Endothelial cell of umbilical vein (primary cell): Measurements from ENCODE around the gene GPR108. TPM values are rescaled to one million over a fixed set of nuclear protein-coding genes. Genes with fewer than 3 reads are reported as not detected.
A peak's percentile ranks its signal among the peaks of the same experiment; 100 is the strongest.

Experiments
- BruUV-seq: library from RNA; stranded (reverse); fragments of 400-500 nt; replicated peaks from 2 replicates; lab custom pipeline; 2021; lab: Mats Ljungman, UMichigan
- CTCF ChIA-PET: fragments of 300-600, 350-600 bp; sonication (Branson Sonifier 250); formaldehyde crosslinking; loops from one replicate; lab custom pipeline; 2021; ENCODE audit warnings: antibody characterized with exemption, inconsistent platforms; lab: Charles Lee
- POLR2A ChIA-PET: fragments of 300-600, 350-600 bp; sonication (Branson Sonifier 250); formaldehyde crosslinking; loops from one replicate; lab custom pipeline; 2021; ENCODE audit warnings: antibody characterized with exemption, inconsistent platforms; lab: Charles Lee
- DNase-seq: peaks from one replicate; pipeline ENCODE4 v3.0.0-alpha.2; 2011; ENCODE audit warnings: low read depth, low spot score
- FAIRE-seq: peaks from 2 replicates; lab custom pipeline; 2011; peaks lifted over from hg19 to GRCh38; lab: Jason Lieb, UNC
- H2AFZ ChIP-seq: 2 replicates; pipeline ENCODE4 v1.6.0; 2012; ENCODE audit warnings: low read depth, low read length, control low read depth, inconsistent platforms
- H3K27ac ChIP-seq: 2 replicates; pipeline ENCODE4 v1.5.1; 2011; ENCODE audit warnings: low read depth, mild to moderate bottlenecking, control low read depth, low read length, moderate library complexity; ENCODE audit not compliant: insufficient read depth
- H3K27me3 ChIP-seq, 2 experiments: 2 replicates each; pipeline versions ENCODE4 v1.6.0 to v1.6.1; 2011; ENCODE audit warnings: low read length in 2 of 2, mixed read lengths in 1 of 2; ENCODE audit not compliant: control insufficient read depth in 2 of 2, insufficient read depth in 2 of 2
- H3K36me3 ChIP-seq, 2 experiments: 2 replicates in 1 of 2; 3 replicates in 1 of 2; pipeline ENCODE4 v1.5.1; 2011; ENCODE audit warnings: low read length in 2 of 2, mild to moderate bottlenecking in 1 of 2, moderate library complexity in 1 of 2; ENCODE audit not compliant: control insufficient read depth in 2 of 2, insufficient read depth in 2 of 2; ENCODE audit errors: extremely low read depth in 1 of 2
- H3K4me1 ChIP-seq: 3 replicates; pipeline ENCODE4 v1.5.1; 2011; ENCODE audit warnings: mild to moderate bottlenecking, low read length; ENCODE audit not compliant: control insufficient read depth, insufficient read depth; ENCODE audit errors: extremely low read depth
- H3K4me2 ChIP-seq: 2 replicates; pipeline ENCODE4 v1.6.1; 2011; ENCODE audit warnings: low read length, control low read depth, mixed read lengths; ENCODE audit not compliant: insufficient read depth
- H3K4me3 ChIP-seq, 3 experiments: fragments of 200-600 bp in 1 of 3; sonication (generic), shearing (Covaris generic) in 1 of 3; replicated peaks in 1 of 3; 2 replicates each; pipeline ENCODE4 v1.5.1; 2011 to 2016; ENCODE audit warnings: control low read depth in 3 of 3, low read length in 3 of 3, mild to moderate bottlenecking in 2 of 3, inconsistent platforms in 1 of 3, low read depth in 1 of 3, moderate library complexity in 1 of 3; ENCODE audit not compliant: insufficient read depth in 1 of 3
- H3K79me2 ChIP-seq: 2 replicates; pipeline ENCODE4 v1.6.0; 2012; ENCODE audit warnings: low read length, inconsistent platforms; ENCODE audit not compliant: control insufficient read depth, insufficient read depth
- H3K9ac ChIP-seq: replicated peaks from 2 replicates; pipeline ENCODE3; 2011; ENCODE audit warnings: low read length, control low read depth; ENCODE audit not compliant: insufficient read depth; ENCODE audit errors: extremely low read depth
- H3K9me1 ChIP-seq: replicated peaks from 3 replicates; pipeline ENCODE4 v1.6.0; 2011; ENCODE audit warnings: mild to moderate bottlenecking, low read length; ENCODE audit not compliant: control insufficient read depth, insufficient read depth; ENCODE audit errors: extremely low read depth
- H3K9me3 ChIP-seq: replicated peaks from 2 replicates; pipeline ENCODE4 v1.5.1; 2012; ENCODE audit warnings: low read length, inconsistent platforms; ENCODE audit not compliant: control insufficient read depth, insufficient read depth
- H4K20me1 ChIP-seq: replicated peaks from 2 replicates; pipeline ENCODE3; 2011; ENCODE audit warnings: mild to moderate bottlenecking, low read length; ENCODE audit not compliant: control insufficient read depth, insufficient read depth; ENCODE audit errors: extremely low read depth
- CTCF ChIP-seq, 2 donors: IDR thresholded peaks; 1 replicate in 1 of 2; 2 replicates in 1 of 2; pipeline ENCODE4 v1.5.1; 2011; ENCODE audit warnings: low read length in 2 of 2, mild to moderate bottlenecking in 2 of 2, moderate library complexity in 2 of 2, control low read depth in 1 of 2, inconsistent platforms in 1 of 2, low read depth in 1 of 2; ENCODE audit not compliant: insufficient read depth in 1 of 2; ENCODE audit errors: extremely low read depth in 1 of 2
- EZH2 ChIP-seq: IDR thresholded peaks from 2 replicates; pipeline ENCODE4 v1.6.1; 2012; ENCODE audit warnings: borderline replicate concordance, low read depth, mild to moderate bottlenecking, moderate library complexity, low read length, inconsistent platforms; ENCODE audit not compliant: severe bottlenecking
- FOS ChIP-seq: IDR thresholded peaks from 2 replicates; pipeline ENCODE4 v1.6.1; 2011; ENCODE audit warnings: mild to moderate bottlenecking, low read length, moderate library complexity, borderline replicate concordance; ENCODE audit not compliant: insufficient read depth
- GATA2 ChIP-seq: IDR thresholded peaks from 2 replicates; pipeline ENCODE4 v1.7.0; 2011; ENCODE audit warnings: low read depth, mild to moderate bottlenecking, moderate library complexity, mixed read lengths, low read length; ENCODE audit not compliant: insufficient read length, insufficient read depth
- JUN ChIP-seq: IDR thresholded peaks from 2 replicates; pipeline ENCODE4 v1.6.1; 2011; ENCODE audit warnings: borderline replicate concordance, low read depth; ENCODE audit not compliant: insufficient read length, insufficient read depth
- MAX ChIP-seq: IDR thresholded peaks from 2 replicates; pipeline ENCODE4 v1.6.1; 2011; ENCODE audit not compliant: insufficient read depth, insufficient read length
- MYC ChIP-seq: IDR thresholded peaks from one replicate; pipeline ENCODE4 v1.6.1; 2011; ENCODE audit warnings: mild to moderate bottlenecking, low read depth, low read length
- POLR2A ChIP-seq: IDR thresholded peaks from 2 replicates; pipeline ENCODE4 v1.6.1; 2012; ENCODE audit warnings: low read depth, mild to moderate bottlenecking, control low read depth, low read length
- POLR2AphosphoS5 ChIP-seq: IDR thresholded peaks from 2 replicates; pipeline ENCODE4 v1.6.1; 2012; ENCODE audit warnings: low read depth, mild to moderate bottlenecking, control low read depth, low read length, moderate library complexity; ENCODE audit not compliant: insufficient read depth
- dilution Hi-C: fragments of 300-500 bp; cut with MboI; formaldehyde crosslinking; loops from one replicate; pipeline ENCODE4 v1.15.0; 2019; ENCODE audit warnings: low sequenced_read_pairs; ENCODE audit not compliant: extremely low pct_ligation_motif_present
- intact Hi-C: fragments of 100-400 bp; cut with micrococcal nuclease; formaldehyde crosslinking; loops from one replicate; pipeline ENCODE4 v1.10.0; 2022
- polyA plus RNA-seq, 4 experiments: library from polyadenylated mRNA; depleted of rRNA in 3 of 4; stranded (reverse) in 3 of 4; unstranded in 1 of 4; fragments of >200 nt; gene quantifications; 2 replicates each; pipeline versions ENCODE4 v1.2.1 to v1.2.3, GENCODE V29; 2011 to 2012; ENCODE audit warnings: missing spikeins in 1 of 4
- total RNA-seq: library from RNA; stranded (reverse); gene quantifications from 2 replicates; pipeline ENCODE4 v1.2.3, GENCODE V29; 2021

Gene GPR108
- total and polyA plus RNA-seq, 2 donors (not counting 3 experiments of a cell fraction or from before 2014, with no cell fraction given), result 68.5 to 80.2 TPM

- TF ChIP-seq JUN (no peak), POLR2A (no peak), CTCF (IDR thresholded peaks at IDR 0.05; ENCODE audit: extremely low read depth in 1 of 2, insufficient read depth in 1 of 2, low read depth in 1 of 2, low read length in 2 of 2) (no peak), POLR2AphosphoS5 (no peak), EZH2 (no peak), MYC (no peak), FOS (no peak), GATA2 (no peak), MAX (no peak)
- Histone ChIP-seq H3K36me3 (peaks cover 7 to 30% of the 10 kb centered on the region in 2 experiments), H3K4me1 (peaks cover 30% of the 10 kb centered on the region), H2AFZ (no peak overlapping the region), H3K27ac (peak overlapping the region; percentile 66), H3K9me3 (no peaks in the 10 kb centered on the region), H3K4me3 (no peak overlapping the region), H4K20me1 (no peaks in the 10 kb centered on the region), H3K27me3 (no peaks in the 10 kb centered on the region), H3K4me2 (no peak overlapping the region), H3K9ac (no peak overlapping the region), H3K79me2 (peaks cover 37% of the 10 kb centered on the region), H3K9me1 (no peaks in the 10 kb centered on the region)
- BruUV-seq, result no TSS peak
- no peak for FAIRE-seq
- dilution Hi-C loops, result no loop called here
- ChIA-PET CTCF (interaction anchor here (1.4 to 1.5 kb wide), 3 partner anchors 60 to 227 kb away, joined by 4 to 6 read pairs (median 4); no protein-coding TSS in a partner anchor), POLR2A (no interaction called here)
- intact Hi-C loops, result loop anchor here (5.0 kb wide), 1 partner anchor 1832 kb away; no protein-coding TSS in a partner anchor
- DNase-seq, result no peak
Observed at GRCh38 chr19:6743714-6744380, 6.5 kb upstream of the GPR108 start.
